ENCODE measurements around the gene C18orf63. TPM values are rescaled to one million over a fixed set of nuclear protein-coding genes. Genes with fewer than 3 reads are reported as not detected.

C18orf63 gene
- total RNA-seq, 1 donor from 2014 or later = not detected

DNA sequence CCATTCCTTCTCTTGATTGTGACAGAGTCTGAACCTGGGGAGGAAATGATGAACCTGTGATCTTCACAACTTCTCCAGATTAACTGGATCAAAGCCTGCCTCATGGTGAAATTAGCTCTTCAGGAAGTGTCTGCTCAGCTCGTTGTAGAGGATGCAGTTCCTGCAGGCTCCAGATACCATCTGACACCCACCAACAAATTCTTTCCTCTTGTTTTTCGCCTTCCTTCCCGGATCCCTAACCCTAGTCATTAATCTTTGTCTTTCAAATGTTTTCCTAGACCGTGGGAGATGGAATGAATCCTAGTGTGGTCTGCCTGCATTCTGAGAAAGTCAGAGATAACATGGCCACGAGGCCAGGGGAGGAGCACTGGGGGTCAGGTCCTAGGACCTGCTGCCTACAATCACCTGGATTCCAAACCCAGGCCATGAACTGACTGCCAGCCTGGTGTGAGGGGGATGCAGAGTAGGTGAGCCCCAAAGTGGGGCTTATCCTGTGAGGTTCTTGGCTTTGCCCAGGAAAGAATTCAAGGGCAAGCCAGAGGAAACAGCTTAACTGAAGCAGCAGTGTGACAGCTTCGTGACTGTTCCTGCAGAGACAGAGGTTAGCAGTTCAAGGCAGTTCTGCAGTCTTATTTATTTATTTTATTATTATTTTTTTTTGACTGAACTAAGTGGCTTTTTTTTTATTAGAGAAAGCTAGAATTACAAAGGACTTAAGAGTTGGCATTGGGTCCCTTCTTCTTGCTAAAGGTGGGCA, 73.7 kb downstream of the C18orf63 start:
- Mint-ChIP-seq H3K4me1 (ENCODE audit: low read depth, unreplicated experiment) (no peaks in the 10 kb centered on the region), H3K27ac (ENCODE audit: unreplicated experiment) (no peak overlapping the region), H3K36me3 (ENCODE audit: unreplicated experiment) (no peaks in the 10 kb centered on the region), H3K9me3 (ENCODE audit: unreplicated experiment) (peaks cover 1% of the 10 kb centered on the region), H3K4me3 (ENCODE audit: unreplicated experiment) (no peak overlapping the region), H3K27me3 (ENCODE audit: unreplicated experiment) (peaks cover 5% of the 10 kb centered on the region)
- DNase-seq = no peak
- TF ChIP-seq, protein P1, sequence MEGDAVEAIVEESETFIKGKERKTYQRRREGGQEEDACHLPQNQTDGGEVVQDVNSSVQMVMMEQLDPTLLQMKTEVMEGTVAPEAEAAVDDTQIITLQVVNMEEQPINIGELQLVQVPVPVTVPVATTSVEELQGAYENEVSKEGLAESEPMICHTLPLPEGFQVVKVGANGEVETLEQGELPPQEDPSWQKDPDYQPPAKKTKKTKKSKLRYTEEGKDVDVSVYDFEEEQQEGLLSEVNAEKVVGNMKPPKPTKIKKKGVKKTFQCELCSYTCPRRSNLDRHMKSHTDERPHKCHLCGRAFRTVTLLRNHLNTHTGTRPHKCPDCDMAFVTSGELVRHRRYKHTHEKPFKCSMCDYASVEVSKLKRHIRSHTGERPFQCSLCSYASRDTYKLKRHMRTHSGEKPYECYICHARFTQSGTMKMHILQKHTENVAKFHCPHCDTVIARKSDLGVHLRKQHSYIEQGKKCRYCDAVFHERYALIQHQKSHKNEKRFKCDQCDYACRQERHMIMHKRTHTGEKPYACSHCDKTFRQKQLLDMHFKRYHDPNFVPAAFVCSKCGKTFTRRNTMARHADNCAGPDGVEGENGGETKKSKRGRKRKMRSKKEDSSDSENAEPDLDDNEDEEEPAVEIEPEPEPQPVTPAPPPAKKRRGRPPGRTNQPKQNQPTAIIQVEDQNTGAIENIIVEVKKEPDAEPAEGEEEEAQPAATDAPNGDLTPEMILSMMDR (IDR thresholded peaks at IDR 0.05; ENCODE audit: partially characterized antibody, unreplicated experiment) = no peak

DNA sequence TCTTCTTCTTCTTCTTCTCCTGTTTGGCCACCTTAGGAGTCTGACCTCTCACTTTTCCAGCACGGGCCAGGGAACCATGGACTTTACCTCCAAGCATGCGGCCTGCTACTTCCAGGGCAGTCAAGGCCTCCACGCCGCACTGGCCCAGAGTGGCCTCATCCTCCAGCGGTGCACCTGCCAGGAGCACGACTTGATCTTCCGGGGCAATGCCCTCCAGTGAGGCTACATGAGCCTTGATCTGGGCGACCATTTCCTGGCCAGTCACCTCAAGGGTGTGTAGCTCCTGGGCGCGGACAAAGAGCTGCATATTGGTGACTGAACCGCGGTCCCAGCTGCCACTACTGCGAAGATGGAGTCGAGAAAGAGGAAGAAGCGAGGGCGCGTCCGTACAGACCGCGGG, 74.4 kb downstream of the C18orf63 start:
- Mint-ChIP-seq H3K4me3 (ENCODE audit: unreplicated experiment) (no peak overlapping the region), H3K36me3 (ENCODE audit: unreplicated experiment) (no peaks in the 10 kb centered on the region), H3K27me3 (ENCODE audit: unreplicated experiment) (peaks cover 5% of the 10 kb centered on the region), H3K4me1 (ENCODE audit: low read depth, unreplicated experiment) (no peaks in the 10 kb centered on the region), H3K27ac (ENCODE audit: unreplicated experiment) (no peak overlapping the region), H3K9me3 (ENCODE audit: unreplicated experiment) (peaks cover 1% of the 10 kb centered on the region)
- TF ChIP-seq, protein P1 (IDR thresholded peaks at IDR 0.05; ENCODE audit: partially characterized antibody, unreplicated experiment) = no peak
- no peak for DNase-seq

DNA sequence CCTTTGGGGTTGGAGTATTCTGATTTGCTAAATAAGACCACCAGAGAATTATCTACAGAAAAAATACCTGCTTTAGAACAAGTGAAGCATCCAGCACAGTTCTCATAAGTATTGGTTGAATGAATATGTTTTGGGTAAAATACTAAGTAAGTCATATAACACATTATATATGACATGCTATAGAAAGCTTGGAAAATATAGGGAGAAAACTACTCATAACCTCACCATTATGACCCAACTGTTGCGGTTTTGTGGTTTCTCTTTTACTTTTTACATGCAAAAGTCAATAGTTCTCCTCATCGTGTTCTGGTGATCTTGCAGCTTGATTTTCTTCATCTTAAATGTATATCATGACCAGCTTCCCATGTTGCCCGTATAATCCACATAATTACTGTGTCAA, 75.3 kb downstream of the C18orf63 start:
- Mint-ChIP-seq H3K27me3 (ENCODE audit: unreplicated experiment) (peaks cover 7% of the 10 kb centered on the region), H3K4me1 (ENCODE audit: low read depth, unreplicated experiment) (no peaks in the 10 kb centered on the region), H3K4me3 (ENCODE audit: unreplicated experiment) (no peak overlapping the region), H3K9me3 (ENCODE audit: unreplicated experiment) (peaks cover 1% of the 10 kb centered on the region), H3K27ac (ENCODE audit: unreplicated experiment) (no peak overlapping the region), H3K36me3 (ENCODE audit: unreplicated experiment) (no peaks in the 10 kb centered on the region)
- no peak for DNase-seq
- TF ChIP-seq, protein P1 (IDR thresholded peaks at IDR 0.05; ENCODE audit: partially characterized antibody, unreplicated experiment) = no peak

DNA sequence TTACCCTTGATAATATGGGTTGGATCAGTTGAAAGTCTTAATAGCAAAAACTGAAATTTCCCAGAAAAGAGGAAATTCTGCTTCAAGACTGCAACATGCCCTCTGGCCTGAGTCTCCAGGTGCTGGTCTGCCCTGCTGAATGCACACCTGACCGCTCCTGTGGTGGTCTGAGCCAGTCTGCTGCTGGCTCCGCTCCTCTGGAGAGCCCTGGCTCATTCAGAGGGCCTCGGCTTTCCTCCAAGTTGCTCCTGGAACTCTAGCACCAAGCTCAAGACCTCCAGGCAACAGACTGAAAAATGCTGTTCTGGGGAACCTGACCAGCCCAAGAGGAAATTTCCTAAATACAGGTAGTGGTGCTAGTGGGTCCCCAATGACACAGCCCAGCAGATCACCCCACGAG, 76.7 kb downstream of the C18orf63 start:
- peaks cover 2% of the 10 kb centered on the region for H3K27me3 Mint-ChIP-seq (ENCODE audit: unreplicated experiment)
- H3K9me3 Mint-ChIP-seq (ENCODE audit: unreplicated experiment) = no peaks in the 10 kb centered on the region
- no peaks in the 10 kb centered on the region for H3K36me3 Mint-ChIP-seq (ENCODE audit: unreplicated experiment)
- no peaks in the 10 kb centered on the region for H3K4me1 Mint-ChIP-seq (ENCODE audit: low read depth, unreplicated experiment)
- no peak overlapping the region for H3K4me3 Mint-ChIP-seq (ENCODE audit: unreplicated experiment)
- TF ChIP-seq, protein P1 (IDR thresholded peaks at IDR 0.05; ENCODE audit: partially characterized antibody, unreplicated experiment) = no peak
- H3K27ac Mint-ChIP-seq (ENCODE audit: unreplicated experiment) = no peak overlapping the region
- no peak for DNase-seq

- Mint-ChIP-seq H3K27ac (ENCODE audit: unreplicated experiment) (no peak overlapping the region), H3K4me1 (ENCODE audit: low read depth, unreplicated experiment) (no peaks in the 10 kb centered on the region), H3K4me3 (ENCODE audit: unreplicated experiment) (no peak overlapping the region)
Observed at GRCh38 chr18:74395006-74395405, 79.4 kb downstream of the C18orf63 start.

More at GRCh38 chr18:74395006-74395405, 79.4 kb downstream of the C18orf63 start:
- no peak for DNase-seq
- H3K27me3 Mint-ChIP-seq (ENCODE audit: unreplicated experiment) = peaks cover 2% of the 10 kb centered on the region
- H3K36me3 Mint-ChIP-seq (ENCODE audit: unreplicated experiment) = no peaks in the 10 kb centered on the region
- no peaks in the 10 kb centered on the region for H3K9me3 Mint-ChIP-seq (ENCODE audit: unreplicated experiment)
- TF ChIP-seq, protein P1 (IDR thresholded peaks at IDR 0.05; ENCODE audit: partially characterized antibody, unreplicated experiment) = no peak

Measured in glutamatergic neuron (in vitro differentiated cells).